ENCODE measurements around the gene DNAH17.
A peak's percentile ranks its signal among the peaks of the same experiment; 100 is the strongest.
"Not testable (repeated sequence)": the region's sequence is repeated elsewhere in the genome, so short reads cannot be mapped to it uniquely, and the experiment has no call there.

Gene DNAH17

DNA sequence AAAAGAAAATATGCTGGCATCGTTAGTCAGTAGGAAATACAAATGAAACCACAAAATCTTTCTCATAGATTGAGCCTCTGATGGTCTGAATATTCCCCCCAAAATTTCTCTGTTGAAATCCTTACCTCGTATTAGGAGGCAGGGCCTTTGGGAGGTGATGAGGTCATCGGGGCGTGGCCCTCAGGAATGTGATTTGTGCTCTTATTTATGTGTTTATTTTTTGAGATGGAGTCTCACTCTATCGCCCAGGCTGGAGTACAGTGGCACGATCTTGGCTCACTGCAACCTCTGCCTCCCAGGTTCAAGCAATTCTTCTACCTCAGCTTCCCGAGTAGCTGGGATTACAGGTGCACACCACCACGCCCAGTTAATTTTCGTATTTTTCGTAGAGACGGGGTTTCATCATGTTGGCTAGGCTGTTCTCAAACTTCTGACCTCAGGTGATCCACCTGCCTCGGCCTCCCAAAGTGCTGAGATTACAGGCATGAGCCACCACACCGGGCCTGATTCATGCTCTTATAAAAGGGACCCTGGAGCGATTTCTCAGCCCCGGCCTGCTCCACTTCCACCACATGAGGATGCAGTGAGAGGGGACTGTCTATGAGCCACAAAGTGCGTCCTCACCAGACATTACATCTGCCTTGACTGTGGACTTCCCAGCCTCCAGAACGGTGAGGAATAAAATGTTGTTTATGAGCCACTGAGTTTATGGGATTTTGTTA is 53.1 kb downstream of the DNAH17 start:
- no peak for DNase-seq (ENCODE audit: low spot score)

DNA sequence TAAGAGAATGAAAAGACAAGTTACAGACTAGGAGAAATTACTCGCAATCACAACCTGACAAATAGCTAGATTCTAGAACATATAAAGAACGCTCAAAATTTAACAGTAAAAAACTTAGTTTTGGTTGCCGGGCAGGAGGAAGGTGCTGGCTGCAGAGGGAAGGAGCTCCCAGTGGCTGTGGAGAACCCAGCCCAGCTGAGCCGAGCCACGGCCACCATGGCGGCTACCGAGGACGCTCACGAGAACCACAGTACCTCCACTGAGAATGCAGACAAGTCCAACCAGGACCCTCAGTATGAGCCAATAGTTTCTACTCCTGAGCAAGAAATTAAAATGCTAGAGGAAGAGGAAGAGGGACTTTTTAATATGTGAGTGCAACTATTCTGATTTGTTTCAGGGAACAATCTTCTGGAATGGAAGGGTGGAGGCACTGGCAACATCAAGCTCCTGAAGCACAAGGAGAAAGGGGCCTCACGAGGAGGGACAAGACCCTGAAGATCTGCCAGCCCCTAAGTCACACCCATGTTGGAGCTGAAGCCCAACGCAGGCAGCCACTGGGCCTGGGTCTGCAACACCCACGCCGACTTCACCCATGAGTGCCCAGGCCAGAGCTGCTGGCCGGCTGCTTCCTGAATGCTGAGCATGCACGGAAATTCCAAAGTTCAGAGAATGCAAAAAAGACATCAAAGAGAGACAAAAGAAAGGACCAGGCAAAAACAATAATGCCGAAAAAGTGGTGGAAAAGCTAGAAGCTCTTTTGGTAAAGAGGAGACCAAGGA is 55.0 kb downstream of the DNAH17 start:
- no peak for DNase-seq (ENCODE audit: low spot score)

DNA sequence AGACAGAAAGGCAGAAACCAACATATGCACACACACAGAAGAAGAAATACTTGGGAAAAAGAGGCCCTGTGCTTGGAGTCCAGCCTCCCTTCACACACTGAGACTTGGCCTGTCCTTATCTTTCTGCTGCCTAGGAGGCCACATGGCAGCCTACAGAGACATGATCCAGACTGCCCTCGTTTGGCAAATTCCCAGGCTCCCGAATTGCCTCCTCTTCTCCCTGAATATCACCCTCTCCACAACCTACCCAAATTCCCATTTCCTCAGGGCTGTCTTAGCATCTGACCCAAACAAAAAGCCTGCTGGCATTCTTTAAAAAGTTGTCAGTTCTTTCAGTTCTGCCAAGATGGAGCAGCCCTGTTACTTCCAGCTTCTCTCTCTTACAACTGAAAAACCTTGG is 59.8 kb downstream of the DNAH17 start:
- DNase-seq (ENCODE audit: low spot score): no peak

DNA sequence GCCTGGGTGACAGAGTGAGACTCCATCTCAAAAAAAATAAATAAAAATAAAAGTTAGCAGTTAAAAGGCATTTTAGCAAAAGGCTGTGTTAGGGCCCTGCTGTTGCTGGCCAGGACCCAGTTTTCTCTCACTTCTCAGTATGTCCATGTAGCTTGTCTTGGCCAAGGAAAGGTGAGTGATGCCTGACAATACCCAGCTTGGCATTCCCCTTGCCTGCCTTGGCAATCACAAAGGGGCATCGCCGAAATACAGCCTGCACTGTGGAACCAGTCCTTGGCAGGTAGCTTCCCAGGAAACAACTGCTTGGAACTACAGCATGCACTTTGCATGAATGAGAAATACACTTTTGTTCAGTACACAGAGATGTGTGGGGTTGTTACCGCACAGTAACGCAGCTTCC is 61.7 kb downstream of the DNAH17 start:
- DNase-seq (ENCODE audit: low spot score): no peak

DNA sequence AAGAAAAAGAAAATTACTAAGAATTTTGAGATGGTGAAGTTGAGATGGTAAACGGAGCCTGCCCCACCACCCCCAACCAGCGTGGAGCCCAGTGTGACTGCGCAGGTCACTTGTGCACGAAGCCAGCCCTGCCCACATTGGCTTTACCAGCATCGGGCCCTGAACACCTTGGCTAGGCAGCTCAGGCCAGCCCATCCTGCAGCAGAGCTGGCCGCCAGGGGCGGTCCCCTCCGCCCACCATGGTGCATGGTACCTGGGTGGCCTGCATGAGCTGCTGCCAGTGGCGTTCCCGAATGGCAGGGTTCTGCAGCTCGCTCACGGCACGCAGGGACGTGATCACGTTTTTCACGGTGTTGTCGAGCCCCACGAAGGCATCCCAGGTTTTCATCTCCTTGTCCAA is 62.7 kb downstream of the DNAH17 start:
- DNase-seq (ENCODE audit: low spot score): no peak

DNA sequence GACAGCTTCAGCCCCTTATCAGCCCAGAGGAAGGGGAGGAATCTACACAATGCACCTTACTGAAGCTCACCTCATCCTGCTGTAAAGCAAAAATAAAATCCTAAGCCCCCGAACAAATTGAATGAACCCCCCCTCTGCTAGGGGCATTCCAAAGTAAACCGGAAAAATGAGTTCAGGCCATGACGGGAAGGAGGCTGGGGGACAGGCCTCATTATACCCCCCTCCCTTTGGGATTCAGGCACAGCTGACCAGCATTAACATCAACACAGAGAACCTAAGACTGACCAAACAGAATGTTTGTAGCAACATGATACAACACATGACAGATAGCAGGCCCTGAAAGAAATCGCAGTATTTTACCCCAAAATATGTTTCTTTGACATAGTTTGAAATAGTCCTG is 64.2 kb downstream of the DNAH17 start:
- no peak for DNase-seq (ENCODE audit: low spot score)

DNA sequence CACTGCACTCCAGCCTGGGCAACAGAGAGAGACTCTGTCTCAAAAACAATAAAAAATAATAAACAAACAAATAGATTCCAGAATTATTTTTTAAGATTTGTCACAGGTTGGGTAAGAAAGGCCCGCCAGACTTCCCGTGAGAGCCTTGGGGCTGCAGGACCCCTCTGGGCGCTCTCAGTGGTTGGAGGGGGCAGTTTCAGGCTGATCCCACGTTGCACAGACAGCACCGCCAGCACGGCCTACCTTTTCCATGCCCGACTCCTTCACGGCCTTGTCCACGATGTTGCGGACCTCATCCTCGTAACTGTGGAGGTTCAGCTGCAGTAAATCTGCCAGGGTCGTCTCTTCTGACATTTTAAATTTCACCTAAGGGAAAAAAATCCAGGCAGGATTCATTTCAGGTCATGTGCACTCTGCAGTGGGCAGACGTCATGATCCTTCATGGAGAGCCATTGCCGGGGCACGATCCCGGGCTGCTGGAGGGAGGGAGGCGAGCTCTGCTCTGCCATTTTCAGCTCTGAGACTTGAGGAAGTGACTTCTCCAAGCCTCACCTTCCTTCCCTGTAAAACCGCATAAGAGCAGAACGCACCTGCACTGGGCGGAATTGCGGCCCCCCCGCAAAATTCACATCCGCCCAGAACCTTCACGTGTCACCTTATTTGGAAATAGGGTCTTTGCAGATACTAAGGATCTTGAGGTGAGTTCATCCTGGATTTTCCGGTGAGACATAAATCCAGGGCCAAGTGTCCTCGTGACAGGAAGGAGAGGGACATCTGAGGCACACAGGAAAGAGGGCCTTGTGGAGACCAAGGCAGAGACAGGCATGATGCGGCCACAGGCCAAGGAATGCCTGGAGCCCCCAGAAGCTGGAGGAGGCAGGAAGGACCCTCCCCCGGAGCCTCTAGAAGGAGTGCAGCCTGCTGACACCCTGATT is 66.8 kb downstream of the DNAH17 start:
- DNase-seq (ENCODE audit: low spot score): no peak

DNA sequence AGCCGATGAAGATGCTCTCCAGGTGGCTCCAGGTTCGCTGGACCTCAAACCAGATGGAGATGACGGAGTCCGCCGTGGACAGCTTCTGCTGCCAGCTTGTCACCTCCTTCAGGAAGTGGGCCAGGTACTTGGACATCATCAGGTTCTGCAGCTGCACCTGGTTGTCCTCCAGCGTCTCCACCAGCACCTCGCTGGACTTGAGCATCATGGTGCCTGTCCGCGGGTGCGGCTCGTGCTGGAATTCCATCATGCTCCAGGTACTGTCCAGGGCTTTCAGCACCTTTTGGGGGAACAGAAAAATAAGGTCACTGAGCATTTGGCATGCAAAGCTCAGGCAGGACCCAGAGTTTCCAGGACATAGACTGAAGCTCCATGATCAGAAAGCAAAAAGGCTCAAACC is 69.7 kb downstream of the DNAH17 start:
- no peak for DNase-seq (ENCODE audit: low spot score)

DNA sequence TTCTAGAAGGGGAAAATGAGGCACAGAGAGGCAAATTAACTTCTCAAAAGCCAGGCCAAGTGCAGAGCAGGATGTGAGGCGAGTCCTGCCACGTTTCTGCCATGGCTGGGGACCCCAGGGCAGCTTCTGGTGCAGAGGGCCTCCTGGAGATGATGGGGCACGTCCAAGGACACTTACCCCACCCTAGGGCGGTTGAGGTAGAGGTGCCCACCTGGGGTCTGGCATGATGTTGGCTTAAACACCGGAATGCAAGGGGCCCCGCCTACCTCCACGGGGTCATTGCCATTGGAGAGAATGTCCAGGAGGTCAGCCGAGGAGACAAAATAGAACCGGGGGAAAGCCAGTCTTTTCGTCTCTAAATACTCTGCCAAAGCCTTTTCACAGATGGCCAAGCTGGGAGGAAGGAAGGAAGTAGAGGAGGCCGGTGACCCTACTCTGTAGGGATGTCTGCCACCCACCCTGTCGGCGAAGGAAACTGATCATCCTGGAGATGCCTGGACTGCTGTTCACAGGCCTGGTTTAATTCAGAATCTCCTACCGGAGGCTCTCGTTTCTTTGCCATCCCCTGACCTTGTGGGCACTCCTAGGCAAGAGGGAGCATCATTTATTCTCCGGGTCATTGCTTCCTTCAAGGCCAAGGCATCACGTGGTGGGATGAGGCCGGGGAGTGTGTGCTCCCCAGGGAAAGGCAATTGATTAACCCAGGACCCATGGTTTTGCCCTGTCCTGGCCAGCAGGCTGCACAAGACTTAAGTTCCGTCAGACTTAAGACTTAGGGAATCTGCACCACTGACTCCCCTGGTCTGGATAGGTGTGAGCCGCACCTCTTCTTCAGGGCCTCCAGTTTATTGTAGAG is 70.5 kb downstream of the DNAH17 start:
- no peak for DNase-seq (ENCODE audit: low spot score)

DNA sequence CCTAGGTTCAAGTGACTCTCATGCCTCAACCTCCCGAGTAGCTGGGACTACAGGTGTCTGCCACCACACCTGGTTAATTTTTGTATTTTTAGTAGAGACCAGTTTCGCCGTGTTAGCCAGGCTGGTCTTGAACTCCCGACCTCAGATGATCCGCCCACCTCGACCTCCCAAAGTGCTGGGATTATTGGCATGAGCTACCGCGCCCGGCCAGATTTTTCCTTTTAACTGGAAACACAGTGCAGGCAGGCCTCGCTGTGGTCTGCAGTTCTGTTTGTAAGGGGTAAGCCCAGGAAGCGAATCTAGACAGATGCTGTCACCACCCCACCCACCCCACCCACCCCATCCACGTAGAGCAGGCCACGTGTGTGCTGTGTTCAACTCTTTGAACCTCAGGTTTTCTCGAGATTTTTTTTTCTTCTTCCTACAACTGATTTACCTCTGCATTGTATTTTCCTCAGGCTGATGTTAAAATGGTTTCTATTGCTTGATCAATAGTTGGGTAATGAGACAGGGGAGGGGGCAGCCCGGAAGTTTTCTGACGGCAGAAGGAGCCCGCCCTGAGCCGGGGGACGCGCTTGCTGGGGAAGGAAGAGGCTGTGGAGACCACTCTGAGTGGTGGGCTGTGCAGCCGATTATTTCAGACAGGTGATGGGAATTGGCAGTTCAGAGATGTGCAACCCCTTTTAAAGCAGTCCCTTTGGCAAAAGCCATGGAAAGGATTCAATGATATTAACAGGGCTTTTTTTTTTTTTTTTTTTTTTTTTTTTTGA is 72.9 kb downstream of the DNAH17 start:
- DNase-seq (ENCODE audit: low spot score): no peak

DNA sequence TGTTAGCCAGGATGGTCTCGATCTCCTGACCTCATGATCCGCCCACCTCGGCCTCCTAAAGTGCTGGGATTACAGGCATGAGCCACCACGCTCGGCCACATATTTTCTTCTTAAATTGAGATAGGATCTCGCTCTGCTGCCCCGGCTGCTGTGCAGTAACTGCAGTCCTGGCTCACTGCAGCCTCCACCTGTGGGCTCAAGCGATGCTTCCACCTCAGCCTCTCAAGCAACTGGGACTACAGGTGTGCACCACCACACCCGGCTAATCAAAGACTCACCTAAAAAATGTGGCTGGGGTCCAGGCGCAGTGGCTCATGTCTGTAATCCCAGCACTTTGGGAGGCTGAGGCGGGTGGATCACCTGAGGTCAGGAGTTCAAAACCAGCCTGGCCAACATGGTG is 73.8 kb downstream of the DNAH17 start:
- not testable (repeated sequence) for DNase-seq (ENCODE audit: low spot score)

DNA sequence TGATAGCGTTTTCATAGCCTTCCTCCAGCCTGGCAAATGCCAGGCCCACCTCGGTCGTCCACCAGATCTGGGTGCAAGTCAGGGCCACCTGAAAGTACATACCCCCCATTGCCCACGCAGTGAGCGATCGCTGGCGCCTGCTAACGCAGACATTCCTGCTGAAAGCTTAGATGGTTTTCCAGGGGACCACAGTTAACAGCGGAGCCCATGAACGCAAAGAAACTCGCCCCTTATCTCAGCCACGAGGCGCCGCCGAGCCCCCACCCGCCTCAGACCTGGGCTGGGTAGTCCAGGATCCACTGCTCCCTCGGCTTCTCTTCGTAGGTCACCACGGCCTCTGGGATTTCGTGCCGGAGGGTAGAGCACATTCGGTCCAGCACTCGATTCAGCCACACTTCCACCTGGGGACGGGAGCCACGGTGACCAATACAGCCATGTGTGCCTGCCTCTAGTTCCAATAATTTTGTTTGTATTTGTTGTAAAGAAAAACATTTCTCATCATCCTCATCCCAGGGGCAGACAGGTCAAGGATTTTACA is 74.5 kb downstream of the DNAH17 start:
- no peak for DNase-seq (ENCODE audit: low spot score)

DNA sequence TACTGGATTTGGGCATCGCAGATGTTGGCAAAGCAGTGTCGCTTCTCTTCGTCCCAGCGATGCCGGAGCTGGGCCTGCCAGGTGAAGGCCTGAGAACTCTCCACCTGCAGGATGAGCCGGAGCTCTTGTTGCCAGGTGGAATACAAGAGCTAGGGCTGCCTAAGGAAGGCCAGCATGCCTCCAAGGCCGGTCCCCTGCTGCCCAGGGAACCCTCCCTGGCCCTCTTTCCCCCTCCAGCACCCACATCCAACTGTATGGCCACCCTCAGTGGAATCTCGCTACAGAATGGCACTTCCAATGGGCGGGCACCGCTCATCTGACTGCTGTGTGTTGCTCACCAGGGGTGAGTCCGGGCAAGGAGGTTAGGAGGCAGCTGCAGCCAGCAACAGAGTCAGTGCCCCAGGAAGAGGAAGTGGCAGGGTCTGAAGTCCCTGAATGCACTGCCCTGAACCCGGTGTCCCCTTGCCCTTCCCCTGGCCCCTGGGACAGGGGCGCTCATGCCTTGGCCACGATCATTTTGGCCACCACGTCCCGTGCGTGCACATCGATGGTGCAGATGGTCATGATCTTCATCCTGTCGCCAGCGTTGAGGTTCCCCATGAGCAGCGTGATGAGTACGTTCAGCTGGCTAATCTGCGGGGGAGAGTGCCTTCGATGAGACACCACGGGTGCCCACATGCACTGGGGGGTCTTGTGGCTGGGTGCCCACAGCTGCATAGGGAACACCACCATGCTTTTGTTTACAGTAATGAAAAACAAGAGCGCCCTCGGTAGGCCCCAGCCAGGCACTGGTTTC is 75.8 kb downstream of the DNAH17 start:
- DNase-seq (ENCODE audit: low spot score): no peak

DNA sequence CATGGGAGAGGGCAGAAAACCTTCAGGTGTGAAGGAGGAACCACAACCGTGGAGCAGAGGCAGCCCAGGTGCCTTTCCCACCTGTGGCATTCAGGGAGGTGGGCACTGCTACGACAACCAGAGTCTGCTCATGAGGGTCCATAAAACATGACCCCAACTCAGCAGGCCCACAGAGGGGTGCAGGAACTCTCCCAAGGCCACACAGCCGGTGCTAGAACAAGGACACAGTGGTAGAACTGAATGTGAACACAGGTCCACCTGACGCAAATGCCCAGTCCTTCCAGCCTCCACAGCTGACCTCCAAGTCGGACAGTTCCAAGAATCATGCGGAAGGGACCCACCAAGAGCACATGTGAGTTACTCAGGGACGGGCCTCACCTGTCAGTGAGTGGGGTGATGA is 76.4 kb downstream of the DNAH17 start:
- DNase-seq (ENCODE audit: low spot score): no peak

DNA sequence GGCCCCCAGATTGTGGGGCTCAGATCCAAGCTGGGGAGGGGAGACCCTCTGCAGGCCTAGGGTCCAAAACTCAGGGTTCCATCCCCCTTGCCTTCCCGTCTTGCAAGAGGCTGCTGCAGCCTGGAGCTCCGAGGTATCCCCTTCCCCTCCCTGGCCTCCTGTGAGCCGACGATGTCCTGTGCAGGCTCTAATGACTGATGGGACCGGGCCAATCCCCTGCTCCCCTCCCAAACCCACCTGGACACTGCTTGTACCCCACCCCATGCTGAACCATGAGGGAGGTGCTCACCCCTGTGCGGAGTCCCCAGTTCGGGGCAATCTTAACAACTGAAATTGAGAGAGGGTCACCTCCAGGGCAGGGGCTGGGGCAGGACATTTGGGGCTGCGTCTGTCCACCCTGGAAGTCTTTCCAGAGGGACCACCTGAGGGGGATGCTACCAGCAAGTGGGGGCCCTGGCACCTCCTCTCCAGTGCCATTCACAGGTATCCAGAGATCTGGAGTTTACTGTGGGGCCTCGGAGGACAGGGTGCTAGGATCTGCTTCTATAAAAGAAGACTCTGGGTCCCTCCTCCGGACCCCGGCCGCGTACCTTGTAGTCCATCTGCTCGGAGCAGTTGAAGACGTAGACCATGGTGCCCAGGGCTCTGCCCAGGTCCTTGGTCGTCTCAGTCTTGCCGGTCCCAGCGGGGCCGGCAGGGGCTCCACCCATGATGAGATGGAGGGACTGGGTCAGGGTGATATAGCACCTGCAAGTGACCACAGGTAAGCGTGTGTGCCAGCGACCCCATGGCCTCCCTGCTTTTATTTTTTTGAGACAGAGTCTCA is 77.3 kb downstream of the DNAH17 start:
- DNase-seq (ENCODE audit: low spot score): no peak

DNA sequence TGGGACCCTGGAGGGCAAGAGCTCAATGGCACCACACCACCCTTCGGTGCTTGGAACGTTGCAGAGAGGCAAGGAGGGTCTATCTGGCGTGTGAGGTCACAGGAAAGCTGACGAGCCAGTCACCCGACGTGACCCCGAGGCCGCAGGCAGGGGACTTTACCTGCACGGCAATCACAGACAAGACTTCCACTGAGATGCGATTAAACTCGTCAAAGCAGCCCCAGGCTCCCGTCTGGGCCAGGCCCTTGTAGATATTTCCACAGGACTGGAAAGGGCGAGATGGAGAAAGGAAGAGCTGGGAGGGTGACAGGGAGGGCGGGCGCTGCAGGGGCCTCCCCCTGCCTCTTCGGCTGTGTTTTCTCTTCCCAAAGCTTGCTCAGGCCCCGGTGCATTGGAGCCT is 78.3 kb downstream of the DNAH17 start:
- no peak for DNase-seq (ENCODE audit: low spot score)

DNA sequence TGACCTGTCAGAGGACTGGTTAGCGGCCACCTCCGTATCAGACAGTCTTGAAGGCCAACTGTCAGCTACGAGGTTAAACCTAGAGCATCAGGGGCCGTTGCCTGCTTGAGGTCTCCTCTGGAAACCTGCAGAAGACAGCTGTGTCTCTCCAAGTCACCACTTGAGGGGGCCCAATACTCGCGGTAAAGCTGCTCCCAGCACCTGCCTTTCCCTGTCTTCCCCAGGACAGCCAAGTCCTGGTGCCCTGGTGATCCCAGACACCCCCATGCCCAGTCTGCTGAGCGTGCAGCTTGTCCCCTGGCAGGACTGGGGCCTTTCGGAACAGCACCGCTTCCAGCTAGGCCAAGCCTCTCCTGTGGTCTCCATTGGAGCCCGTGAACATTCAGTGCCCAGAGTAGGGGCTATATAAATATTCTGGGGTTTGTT is 80.1 kb downstream of the DNAH17 start:
- peak; percentile 88 for DNase-seq (ENCODE audit: low spot score)

DNA sequence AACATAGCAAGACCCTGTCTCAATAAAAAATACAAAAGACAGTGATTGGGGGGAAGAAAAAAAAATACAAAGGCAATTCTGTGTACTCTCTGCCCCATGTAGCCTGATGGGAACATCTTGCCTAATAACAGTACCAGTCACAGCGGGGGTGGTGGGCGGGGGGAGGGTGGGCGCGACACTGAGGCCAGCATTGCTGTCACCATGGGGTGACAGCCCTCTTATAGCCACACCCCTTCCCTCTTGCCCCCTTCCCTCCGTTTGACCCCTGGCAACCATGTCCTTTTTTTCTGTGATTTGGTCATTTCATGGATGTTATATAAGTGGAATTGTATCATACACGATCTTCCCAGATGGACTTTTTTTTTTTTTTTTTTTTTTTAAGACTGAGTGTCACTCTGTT is 80.9 kb downstream of the DNAH17 start:
- DNase-seq (ENCODE audit: low spot score): no peak

DNA sequence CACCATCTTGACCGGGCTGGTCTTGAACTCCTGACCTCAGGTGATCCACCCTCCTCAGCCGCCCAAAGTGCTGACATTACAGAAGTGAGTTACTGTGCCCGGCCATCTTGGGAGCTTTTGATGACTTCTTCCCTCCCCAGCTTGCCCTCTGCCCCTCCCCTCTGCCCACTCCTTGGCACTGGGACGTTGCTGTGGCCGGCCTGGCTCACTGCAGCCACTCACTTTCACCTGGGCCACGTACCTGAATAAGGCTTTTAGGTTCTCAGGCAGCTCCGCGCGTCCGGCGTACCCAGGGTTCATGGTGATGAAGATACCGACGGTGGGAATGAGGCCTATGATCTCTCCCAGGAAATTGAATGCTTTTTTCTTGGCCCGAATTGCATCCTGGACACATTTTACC is 81.6 kb downstream of the DNAH17 start:
- DNase-seq (ENCODE audit: low spot score): no peak
